ENCODE results near the gene ARL5A.

The ARL5A gene

GRCh38 chr2:151809073-151809383 is 19.2 kb downstream of the ARL5A start:
- no peak overlapping the region for H3K4me3 ChIP-seq (ENCODE audit: low read length)
- H3F3A ChIP-seq (ENCODE audit: insufficient read depth, low read length), result peaks cover 16% of the 10 kb centered on the region; the same call in 1 of the 2 replicates
- peaks cover under 1% of the 10 kb centered on the region; the same call in 1 of the 2 replicates for H3K79me2 ChIP-seq (ENCODE audit: low read length)
- TF ChIP-seq EZH2phosphoT487 (IDR thresholded peaks at IDR 0.05; ENCODE audit: low read length) (no peak), CTCF (IDR thresholded peaks at IDR 0.05; ENCODE audit: low read length) (no peak), EZH2 (optimal IDR thresholded peaks at IDR 0.05; ENCODE audit: low read depth, low read length) (no peak)
- no peak overlapping the region for H2AFZ ChIP-seq (ENCODE audit: low read length)
- no peaks in the 10 kb centered on the region for H4K20me1 ChIP-seq (ENCODE audit: insufficient read depth, low read length)
- H3K4me2 ChIP-seq (ENCODE audit: low read depth, low read length), result no peak overlapping the region
- peaks cover 14% of the 10 kb centered on the region for H3K4me1 ChIP-seq (ENCODE audit: low read length)
- H3K36me3 ChIP-seq (replicated peaks; ENCODE audit: insufficient read depth, low read length), result peaks cover 27% of the 10 kb centered on the region
- H3K27ac ChIP-seq (ENCODE audit: low read length), result peak overlapping the region; percentile 1; the same call in 1 of the 2 replicates
- H3K9me2 ChIP-seq (replicated peaks; ENCODE audit: insufficient read depth, low read length), result no peaks in the 10 kb centered on the region
- H3K9ac ChIP-seq (ENCODE audit: low read length), result no peak overlapping the region
- H3K9me3 ChIP-seq (replicated peaks; ENCODE audit: insufficient read depth, low read length), result no peaks in the 10 kb centered on the region
- no peak for DNase-seq
- no peaks in the 10 kb centered on the region for H3K27me3 ChIP-seq (replicated peaks; ENCODE audit: insufficient read depth, low read length)

- Histone ChIP-seq H3K36me3 (replicated peaks; ENCODE audit: insufficient read depth, low read length) (peaks cover 24% of the 10 kb centered on the region), H3K79me2 (ENCODE audit: low read length) (no peaks in the 10 kb centered on the region), H2AFZ (ENCODE audit: low read length) (no peak overlapping the region), H3K9ac (ENCODE audit: low read length) (no peak overlapping the region), H3K9me3 (replicated peaks; ENCODE audit: insufficient read depth, low read length) (no peaks in the 10 kb centered on the region), H3K9me2 (replicated peaks; ENCODE audit: insufficient read depth, low read length) (no peaks in the 10 kb centered on the region), H4K20me1 (ENCODE audit: insufficient read depth, low read length) (no peaks in the 10 kb centered on the region), H3K27me3 (replicated peaks; ENCODE audit: insufficient read depth, low read length) (no peaks in the 10 kb centered on the region), H3K4me3 (ENCODE audit: low read length) (no peak overlapping the region), H3K4me2 (ENCODE audit: low read depth, low read length) (no peak overlapping the region), H3F3A (ENCODE audit: insufficient read depth, low read length) (peaks cover 16% of the 10 kb centered on the region; the same call in 1 of the 2 replicates), H3K4me1 (ENCODE audit: low read length) (peaks cover 14% of the 10 kb centered on the region), H3K27ac (ENCODE audit: low read length) (peak overlapping the region; percentile 1; the same call in 1 of the 2 replicates)
- TF ChIP-seq CTCF (IDR thresholded peaks at IDR 0.05; ENCODE audit: low read length) (peak; percentile 52), EZH2phosphoT487 (IDR thresholded peaks at IDR 0.05; ENCODE audit: low read length) (no peak)
- DNase-seq, result peak; percentile 52
Observed at GRCh38 chr2:151808258-151809072, 19.8 kb downstream of the ARL5A start.

GRCh38 chr2:151805961-151806360 is 22.3 kb downstream of the ARL5A start:
- Histone ChIP-seq H3K27me3 (replicated peaks; ENCODE audit: insufficient read depth, low read length) (no peaks in the 10 kb centered on the region), H2AFZ (ENCODE audit: low read length) (no peak overlapping the region), H3K4me3 (ENCODE audit: low read length) (no peak overlapping the region), H3K36me3 (replicated peaks; ENCODE audit: insufficient read depth, low read length) (peaks cover 11% of the 10 kb centered on the region; the same call in 1 of the 2 replicates), H3K4me2 (ENCODE audit: low read depth, low read length) (no peak overlapping the region), H3K4me1 (ENCODE audit: low read length) (peaks cover 14% of the 10 kb centered on the region), H3K9me2 (replicated peaks; ENCODE audit: insufficient read depth, low read length) (no peaks in the 10 kb centered on the region), H4K20me1 (ENCODE audit: insufficient read depth, low read length) (no peaks in the 10 kb centered on the region), H3K27ac (ENCODE audit: low read length) (no peak overlapping the region), H3K79me2 (ENCODE audit: low read length) (no peaks in the 10 kb centered on the region), H3K9me3 (replicated peaks; ENCODE audit: insufficient read depth, low read length) (no peaks in the 10 kb centered on the region), H3K9ac (ENCODE audit: low read length) (no peak overlapping the region), H3F3A (ENCODE audit: insufficient read depth, low read length) (peaks cover 16% of the 10 kb centered on the region; the same call in 1 of the 2 replicates)
- no peak for DNase-seq
- TF ChIP-seq EZH2 (optimal IDR thresholded peaks at IDR 0.05; ENCODE audit: low read depth, low read length) (no peak), EZH2phosphoT487 (IDR thresholded peaks at IDR 0.05; ENCODE audit: low read length) (no peak), CTCF (IDR thresholded peaks at IDR 0.05; ENCODE audit: low read length) (no peak)
